HG02642 (cell line): ENCODE data around the gene PIK3R6.

Experiments
- ATAC-seq: cut with Tn5 transposase; IDR thresholded peaks from one replicate; pipeline ENCODE4 v1.9.1; 2021; ENCODE audit warnings: mild to moderate bottlenecking; ENCODE audit not compliant: unreplicated experiment, poor library complexity

PIK3R6 gene, protein sequence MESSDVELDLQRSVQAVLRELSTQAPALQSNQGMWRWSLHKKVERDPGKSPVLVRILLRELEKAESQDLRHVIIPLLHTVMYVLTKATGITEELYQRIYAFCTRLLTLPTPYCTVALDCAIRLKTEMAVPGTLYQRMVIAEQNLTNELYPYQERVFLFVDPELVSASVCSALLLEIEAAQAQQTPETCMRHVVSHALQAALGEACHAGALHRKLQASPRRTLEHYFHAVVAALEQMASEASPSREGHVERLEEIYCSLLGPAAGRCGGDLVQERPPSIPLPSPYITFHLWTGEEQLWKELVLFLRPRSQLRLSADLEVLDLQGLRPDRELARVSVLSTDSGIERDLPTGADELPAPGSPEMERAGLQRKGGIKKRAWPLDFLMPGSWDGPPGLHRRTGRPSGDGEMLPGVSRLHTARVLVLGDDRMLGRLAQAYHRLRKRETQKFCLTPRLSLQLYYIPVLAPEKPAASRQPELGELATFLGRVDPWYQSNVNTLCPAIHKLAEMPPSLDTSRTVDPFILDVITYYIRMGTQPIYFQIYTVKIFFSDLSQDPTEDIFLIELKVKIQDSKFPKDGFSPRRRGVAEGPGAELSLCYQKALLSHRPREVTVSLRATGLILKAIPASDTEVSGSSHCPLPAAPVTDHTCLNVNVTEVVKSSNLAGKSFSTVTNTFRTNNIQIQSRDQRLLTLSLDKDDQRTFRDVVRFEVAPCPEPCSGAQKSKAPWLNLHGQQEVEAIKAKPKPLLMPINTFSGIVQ

DNA sequence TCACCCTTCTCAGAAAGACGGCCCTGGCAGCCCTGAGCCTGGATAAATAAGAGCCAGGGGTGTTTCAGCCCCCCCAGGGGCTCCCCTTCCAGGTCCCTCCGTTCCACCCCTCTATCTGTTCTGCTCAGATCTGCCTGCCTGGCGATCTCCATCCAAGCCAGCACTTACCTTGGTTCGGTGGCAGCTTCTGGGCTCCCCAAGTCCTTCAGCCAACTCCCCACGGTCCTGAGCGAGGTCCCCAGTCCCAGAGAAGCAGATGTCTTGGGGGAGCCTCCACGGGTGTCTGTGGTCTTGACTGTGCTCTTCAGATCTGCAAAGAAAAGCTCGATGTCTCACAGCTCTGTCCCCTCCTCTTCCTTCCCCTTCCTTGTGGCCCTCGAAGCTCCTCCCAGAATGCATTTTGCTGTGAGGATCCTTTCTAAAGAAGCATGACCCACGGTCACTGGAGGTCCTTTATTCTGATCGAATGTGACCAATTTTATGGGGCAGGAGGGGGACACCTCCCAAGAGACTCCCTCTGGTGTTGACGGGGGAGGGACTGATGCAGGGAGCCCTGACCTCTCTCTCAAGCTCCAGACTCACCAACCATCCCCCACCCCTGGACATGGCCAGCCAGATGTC, at the start of gene PIK3R6:
TSS of gene PIK3R6 (minus strand) at position 314 of the 621 bp plus-strand sequence. CDS start 17,880 bp downstream, outside the sequence.
- no peak for ATAC-seq

DNA sequence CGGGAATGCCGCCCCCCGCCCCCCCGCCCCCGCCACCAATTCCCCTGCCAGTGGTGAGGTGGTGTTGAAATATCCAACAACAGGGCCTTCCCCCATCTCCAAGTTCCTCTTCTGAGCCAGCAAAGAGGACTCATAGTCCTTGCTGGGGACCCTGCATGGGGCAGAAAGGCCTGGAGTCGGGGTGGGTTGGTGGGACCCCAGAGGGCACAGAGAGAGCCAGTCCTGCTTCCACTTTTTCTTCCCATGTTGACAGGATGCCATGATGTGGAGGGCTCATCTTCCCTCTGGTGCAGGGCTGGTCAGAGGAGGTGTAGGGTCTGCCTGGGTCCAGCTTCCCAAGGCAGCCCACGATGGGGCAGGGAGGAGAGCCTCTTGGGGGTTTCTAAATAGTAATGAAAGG, 49.0 kb upstream of the PIK3R6 start:
- ATAC-seq, result no peak

DNA sequence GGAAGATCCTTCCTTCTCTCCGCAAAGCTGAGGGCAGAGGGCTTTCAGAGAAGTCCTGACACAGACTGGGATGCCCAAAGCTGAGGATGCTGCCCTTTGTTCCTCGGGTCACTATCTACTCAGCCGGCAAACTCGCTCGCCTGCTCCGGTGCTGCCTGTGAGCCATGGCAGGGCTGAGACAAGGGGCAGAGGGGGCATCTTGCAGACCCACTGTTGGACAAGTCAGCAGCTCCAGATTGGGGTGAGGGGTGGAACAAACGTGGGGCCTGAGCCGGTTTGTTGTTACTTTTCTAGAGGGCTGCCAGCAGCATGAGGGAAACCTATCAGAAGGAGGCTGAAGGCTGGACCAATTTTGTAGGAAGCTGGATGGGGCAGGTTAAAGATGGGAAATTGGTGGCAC, 47.1 kb upstream of the PIK3R6 start:
- ATAC-seq, result no peak

DNA sequence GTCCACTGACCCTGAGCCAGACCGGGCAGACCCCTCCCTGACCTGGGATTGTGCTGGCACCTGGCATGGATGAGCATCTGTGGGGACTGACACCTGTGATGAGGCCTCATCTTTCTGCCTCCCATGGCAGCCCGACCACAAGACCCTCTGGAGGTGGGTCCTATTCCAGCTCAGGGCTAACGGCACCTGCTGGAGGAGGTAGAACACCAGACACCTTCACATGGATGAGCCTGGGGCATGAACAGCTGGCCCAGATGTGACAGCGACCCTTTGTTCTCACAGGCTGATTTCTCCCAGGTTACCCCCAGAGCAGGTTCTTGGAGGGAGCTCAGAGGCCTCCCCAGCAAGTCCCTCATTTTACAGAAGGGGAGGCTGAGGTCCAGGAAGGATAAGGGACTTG, 46.4 kb upstream of the PIK3R6 start:
- ATAC-seq, result no peak

DNA sequence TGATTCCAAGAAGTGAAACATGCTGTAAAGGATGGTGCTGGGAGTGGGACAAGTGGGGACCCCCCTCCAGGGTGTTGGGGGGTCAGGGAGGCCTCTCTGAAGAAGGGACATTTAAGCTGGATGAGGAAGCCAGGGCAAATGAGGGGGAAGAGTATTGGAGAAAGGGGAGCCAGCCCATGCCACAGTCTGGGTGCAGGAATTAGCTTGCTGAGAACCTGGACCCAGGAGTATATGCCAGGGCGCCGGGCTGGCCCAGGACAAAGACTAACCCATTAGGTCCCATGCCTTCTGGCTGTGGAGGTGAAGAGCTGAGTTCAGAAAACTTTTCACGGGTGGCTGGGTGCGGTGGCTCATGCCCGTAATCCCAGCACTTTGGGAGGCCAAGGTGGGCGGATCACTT, 45.6 kb upstream of the PIK3R6 start:
- ATAC-seq, result no peak

DNA sequence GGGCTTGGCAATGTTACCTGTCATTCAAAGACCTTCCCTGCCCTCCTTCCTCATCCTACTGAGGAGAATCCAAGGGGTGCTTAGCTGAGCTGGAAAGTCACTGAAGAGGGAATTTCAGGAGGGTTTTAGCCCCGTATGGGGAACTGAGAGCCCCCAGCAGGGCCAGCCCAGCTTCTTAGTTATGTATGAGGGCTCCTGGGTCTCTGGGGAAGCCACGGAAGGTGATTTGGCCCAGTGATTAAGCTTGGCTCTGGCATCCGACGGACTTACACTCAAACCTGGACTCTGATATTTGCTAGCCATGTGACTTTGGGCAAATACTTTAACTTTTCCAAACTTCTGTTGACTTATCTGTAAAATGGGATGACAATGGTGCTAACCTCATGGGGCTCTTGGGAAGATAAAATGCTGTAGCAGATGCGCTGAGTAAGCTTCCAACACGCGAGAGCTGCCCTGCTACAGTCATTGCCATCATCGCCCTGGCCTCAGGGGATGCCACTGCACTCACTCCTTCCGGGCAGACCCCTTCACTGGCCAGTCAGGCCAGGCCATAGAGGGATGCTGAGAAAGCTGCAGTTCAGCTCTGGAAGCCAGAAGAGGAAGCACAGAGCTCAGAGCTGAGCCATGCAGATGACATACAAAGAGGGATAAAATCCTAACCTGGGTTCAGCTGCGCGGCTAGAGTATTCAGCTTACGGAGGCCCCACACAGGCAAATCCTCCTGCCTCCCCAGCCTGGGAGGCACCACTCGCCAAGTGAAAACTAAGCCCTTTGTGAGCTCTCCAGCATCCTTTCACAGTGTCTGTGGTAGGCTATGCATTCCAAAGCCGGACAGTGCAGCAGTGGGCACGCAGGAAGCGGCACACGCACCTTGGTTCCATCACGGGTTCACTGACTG, 44.9 kb upstream of the PIK3R6 start:
- ATAC-seq, result no peak

DNA sequence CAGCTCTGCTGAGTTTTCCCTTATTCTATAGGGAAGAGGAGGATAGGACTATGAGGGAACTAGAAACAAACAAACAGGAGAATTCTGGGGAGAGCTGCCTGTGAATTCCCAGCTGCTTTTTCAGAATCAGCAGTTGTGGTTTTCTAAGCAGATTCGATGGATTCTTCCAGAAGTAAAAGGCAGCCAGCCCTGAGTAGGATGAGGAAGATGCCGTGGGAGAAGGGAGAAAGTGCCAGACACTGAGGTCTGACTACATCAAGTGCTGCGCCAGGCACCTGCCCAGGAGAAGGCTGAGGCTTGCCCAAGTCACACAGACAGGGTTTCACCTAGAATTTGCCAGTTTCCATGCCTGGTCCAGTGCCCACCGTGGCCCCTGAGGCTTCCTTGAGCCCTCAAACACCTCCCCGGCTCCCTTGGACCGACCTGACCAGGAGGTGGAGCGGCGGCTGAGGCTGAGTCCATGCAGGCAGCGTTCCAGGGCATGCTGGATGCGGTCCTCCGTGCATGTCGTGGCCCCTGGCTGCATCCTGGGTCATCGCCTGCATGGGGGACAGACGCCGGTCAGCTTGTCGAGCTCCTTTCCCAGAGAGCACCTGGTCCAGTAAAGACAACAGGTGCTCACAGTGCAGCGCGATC, 43.6 kb upstream of the PIK3R6 start:
- ATAC-seq, result no peak

DNA sequence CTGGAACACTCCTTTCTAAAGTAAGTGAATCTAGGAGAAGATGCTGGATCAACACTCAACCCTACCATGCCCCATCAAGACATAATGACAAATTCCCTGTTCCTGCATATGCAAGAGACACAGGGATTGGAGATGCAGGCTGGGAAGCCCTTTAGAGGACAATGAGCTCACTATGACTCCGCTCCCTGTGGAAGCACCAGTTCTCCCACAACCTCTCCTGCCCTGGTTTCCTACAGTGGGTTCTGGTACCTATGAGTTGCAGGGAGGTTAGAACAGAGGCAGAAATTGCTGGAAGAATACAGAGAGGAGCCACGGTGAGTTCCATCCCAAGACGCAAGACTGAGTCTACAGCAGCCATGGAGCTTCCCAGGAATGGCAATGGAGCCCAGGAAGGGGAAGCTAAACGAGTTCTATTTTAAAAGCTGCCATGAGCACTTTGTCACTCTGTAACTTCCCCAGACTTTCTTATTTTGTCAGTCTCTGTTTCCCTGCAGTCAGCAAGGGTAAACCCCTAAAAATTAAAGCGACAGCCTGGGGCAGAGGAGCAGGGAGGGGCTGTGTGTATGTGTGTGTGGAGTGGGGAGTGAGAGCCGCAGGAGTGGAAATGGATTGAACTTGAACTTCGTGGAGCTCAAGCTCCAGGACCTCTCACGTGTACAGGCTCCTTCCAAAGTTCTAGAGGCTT, 42.3 kb upstream of the PIK3R6 start:
- ATAC-seq, result no peak

DNA sequence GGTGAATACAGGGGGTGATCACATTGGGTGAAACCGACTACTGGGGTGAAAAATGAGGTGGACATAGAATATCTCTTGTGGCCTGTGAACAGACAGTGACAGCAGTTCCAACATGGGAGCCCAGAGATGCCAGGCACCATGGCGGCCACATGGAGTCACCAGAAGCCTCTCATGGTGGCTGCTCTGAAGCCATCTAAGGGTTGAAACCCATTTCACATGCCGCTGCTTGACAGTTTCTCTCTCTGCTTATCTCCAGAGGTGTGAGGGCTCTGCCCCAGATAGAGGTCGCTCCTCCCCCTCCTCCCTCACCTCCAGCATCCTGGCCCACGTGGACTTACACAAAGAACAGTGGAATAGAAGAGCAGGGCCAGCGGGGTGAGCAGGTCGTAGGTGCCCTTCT, 37.9 kb upstream of the PIK3R6 start:
- ATAC-seq, result no peak

DNA sequence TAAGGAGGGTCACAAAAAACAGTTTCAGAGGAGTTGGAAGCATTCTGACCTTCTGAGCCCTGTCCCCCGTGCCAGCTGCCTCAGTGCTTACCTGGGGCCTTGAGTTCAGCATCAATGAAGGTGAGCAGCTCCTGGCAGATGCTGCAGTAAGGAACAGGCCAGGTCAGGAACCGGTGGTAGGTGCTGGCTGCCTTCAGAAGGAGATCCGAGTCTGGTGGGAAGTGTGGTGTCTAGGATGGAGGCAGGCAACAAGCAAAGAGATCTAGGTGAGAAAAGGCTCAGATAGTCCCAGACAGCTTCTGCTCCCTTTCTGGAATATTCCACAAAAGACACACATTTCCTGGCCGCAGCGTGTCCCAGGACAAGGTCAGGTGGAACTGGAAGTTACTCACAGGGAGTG, 37.2 kb upstream of the PIK3R6 start:
- no peak for ATAC-seq

DNA sequence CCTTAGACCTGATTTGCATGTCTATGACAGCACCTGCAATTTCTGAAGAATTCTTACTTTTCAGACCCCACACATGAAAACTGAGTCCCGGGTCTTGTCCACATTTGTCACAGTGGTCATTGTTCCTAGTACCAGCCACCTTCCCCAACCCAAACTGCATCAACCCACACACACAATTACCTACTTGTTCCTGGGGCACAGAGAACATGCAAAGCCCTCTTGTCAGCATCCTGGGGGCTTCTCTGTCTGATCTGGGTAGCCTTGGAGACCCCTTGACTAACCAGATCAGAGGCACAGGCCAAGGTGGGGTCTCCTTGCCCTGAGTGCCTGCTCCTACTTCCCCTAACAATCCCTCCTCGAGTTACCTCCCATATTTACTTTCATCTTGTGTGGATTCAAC, 36.7 kb upstream of the PIK3R6 start:
- ATAC-seq, result no peak

DNA sequence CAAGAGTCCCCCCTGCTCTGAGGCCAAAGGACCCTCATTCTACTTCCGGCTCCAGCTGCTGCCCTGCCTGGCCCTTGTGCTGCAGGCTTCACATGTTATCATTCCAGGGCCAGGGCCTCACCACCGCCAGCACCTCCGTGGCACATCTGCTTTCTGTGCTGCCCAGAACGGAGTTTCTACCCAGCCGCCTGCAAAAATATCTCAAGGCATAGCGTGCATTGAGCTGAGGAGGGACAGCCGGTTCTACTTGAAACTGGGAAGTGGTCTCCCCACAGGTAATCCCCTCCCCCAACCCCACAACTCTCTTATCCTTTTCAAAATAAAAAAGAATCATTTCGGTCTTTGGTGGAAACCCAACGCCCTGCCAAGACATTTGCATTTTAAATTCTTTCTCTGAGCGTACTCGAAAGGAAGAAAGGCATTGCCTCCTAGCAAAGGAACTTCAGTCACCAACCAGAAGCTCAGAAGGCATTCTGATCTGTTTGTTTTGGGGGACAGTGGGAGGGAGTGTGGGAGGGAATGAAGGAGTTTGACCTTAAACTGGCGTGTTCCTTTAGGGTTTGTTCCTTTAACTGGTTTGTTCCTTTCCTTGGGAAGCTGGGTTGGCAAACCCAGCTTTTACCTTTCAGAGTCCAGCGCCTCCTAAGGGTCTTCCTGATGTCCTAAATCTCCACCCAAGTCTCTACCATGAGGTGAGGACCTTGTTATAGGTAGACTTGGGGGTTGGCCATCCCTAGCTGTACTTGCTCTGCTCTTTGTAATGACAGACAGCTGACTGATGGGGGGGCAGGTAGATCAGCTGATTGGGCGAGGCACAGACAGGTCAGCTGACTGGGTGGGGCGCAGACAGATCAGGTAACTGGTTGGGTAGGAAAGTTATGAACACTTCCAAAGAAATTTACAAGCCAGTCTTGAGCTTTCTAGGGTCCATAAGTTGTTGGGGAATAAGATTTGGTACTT, 33.4 kb upstream of the PIK3R6 start:
- ATAC-seq, result no peak

DNA sequence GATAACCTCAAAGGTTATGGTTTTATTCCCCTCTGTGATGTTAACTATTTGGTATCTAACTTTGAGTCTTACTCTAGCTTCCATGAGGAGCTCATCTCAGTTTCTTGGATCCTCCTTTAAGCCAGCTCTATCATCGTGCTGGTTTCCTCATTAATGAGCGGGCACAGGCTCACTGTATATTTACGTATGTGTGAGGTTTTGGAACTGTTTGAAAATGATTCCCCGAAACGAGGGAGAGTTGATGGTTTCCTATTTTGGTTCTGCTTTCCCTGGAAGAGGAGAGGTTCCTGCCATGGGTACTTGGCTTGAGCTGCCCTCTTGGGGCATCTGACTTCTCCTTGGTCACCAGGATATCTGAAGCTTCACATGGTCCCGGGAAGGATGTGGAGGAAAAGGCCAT, 32.7 kb upstream of the PIK3R6 start:
- ATAC-seq, result no peak

DNA sequence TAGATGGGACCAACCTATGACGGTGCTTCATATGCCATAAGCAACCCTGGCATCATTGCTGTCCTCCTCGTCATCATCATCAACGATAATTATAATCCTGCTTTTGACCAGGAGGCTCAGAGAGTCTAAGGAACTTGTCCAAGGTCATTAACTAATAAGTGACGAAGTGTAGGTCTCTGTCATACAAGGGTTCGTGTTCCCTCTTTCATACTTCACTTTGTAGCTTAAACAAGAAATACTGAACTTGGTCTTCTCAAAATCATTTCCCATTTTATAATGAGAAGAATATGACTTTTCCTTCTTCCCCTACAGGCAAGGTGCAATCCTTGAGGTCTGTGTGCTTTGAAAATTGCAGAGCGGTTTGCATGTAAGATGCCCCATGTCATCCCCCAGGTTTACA, 31.2 kb upstream of the PIK3R6 start:
- ATAC-seq, result no peak

DNA sequence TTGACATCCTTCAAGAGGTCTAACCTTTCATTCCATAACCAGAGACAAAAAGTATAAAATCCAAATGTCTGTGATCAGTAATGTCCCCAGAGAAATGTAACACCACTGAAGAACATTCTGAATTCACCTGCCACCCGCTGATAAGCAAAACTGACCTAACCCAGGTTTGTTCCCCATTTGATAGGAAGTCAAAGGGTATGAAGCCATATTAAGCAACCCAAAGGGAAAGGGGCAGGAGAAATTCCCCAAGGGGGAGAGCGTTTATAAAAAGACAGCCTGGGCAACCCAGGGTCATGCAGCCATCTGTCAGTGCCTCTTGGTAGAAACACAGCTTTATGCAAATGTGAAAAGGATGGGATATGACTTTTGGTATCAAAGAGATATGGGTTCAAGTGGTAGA, 30.7 kb upstream of the PIK3R6 start:
- no peak for ATAC-seq

DNA sequence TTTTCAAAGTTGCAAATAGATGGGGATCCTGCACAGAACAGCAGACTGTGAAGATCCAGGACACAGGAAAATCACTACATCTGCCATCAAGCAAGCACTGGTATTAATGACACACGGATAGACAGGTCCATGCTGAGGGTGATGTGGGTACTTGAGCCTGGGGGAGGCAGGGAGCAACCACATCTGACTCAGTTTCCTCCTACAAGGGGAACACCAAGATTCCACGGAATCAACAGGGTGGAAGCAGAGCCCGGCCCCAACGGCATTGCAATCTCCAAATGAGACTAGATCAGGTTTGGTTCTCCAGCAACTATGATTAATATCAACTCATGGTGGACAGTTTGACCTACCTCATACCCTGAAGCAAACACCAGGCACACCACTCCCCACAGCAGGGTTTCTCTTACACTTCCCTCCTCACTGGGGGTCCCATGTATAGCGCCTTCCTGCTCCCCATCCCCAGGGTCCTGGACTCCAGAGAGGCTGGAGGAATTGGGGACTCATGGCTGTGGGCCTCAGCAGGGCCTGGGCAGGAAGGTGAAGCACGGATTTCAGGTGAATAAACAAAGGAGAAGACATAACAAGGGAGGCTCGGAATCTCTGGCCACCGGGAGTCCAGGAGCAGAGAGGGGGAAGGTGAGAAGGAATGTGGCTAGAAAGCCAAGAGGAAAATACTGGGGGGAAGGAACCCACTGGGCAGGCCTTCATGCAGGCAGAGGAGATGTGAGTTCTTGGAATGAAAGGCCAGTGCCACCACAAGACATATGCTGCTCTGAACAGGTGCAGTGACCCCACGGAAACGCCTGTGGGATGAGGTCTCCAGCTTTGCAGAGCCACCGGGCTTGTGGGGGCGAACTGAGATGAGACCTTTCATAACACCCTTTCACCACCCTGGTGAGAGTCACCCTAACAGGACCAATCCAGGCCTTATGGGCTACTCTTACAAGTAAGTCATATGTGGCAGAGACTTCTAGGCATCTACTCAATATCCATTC, 29.5 kb upstream of the PIK3R6 start:
- no peak for ATAC-seq

DNA sequence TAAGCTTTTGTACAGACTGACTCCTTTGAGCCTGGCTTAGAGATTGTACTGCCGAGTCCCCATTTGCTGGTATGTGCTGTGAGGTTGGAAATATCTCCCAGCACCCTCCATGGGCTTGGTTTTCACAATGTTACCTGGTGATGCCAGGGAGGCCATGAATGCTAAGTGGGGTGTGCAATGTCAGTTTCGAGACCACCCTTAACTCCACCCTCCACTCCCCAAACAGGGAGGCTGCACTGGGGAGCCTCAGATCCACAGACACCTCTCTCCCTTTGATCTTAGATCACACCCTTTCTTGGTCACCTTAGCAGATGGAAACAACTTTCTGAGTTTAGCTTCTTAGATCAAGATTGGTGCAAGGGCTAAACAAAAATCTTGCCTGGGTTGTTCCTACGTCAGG, 28.6 kb upstream of the PIK3R6 start:
- ATAC-seq, result no peak
